Fibroblast of pulmonary artery (primary cell): ENCODE measurements around the gene NCKAP5L.
"Not testable (repeated sequence)": the region's sequence is repeated elsewhere in the genome, so short reads cannot be mapped to it uniquely, and the experiment has no call there.

Experiments
- DNase-seq: peaks from one replicate; pipeline ENCODE4 v3.0.0-alpha.2; 2010; ENCODE audit warnings: low read depth
- H3K4me3 ChIP-seq: replicated peaks from 2 replicates; pipeline ENCODE4 v1.5.1; 2011; ENCODE audit warnings: low read depth, mild to moderate bottlenecking, control low read depth, low read length, moderate library complexity
- TF ChIP-seq, protein P1 (sequence below): IDR thresholded peaks from 2 replicates; pipeline ENCODE4 v1.5.1; 2011; ENCODE audit warnings: mild to moderate bottlenecking, control low read depth, low read length, inconsistent platforms; ENCODE audit errors: missing control alignments

Gene NCKAP5L

DNA sequence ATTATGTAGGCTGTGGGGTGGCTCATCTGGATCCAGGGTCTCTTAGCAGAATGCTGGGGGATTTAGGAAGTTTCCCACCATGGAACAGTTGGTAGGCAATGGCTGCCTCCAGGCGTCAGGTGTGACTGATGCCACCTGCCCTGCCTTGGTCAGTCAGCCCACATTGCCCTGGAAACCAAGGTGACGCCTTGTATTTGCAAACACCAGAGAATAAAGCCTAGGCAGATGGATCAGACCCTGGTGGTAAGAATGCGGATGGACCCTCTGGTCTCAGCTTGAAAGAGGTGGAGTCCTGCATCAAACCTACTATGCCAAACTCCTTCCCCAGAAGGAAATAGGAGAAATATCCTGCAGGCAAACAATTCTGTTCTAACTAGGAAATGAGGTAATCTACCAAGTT is 38.2 kb downstream of the NCKAP5L start:
- TF ChIP-seq, protein P1, sequence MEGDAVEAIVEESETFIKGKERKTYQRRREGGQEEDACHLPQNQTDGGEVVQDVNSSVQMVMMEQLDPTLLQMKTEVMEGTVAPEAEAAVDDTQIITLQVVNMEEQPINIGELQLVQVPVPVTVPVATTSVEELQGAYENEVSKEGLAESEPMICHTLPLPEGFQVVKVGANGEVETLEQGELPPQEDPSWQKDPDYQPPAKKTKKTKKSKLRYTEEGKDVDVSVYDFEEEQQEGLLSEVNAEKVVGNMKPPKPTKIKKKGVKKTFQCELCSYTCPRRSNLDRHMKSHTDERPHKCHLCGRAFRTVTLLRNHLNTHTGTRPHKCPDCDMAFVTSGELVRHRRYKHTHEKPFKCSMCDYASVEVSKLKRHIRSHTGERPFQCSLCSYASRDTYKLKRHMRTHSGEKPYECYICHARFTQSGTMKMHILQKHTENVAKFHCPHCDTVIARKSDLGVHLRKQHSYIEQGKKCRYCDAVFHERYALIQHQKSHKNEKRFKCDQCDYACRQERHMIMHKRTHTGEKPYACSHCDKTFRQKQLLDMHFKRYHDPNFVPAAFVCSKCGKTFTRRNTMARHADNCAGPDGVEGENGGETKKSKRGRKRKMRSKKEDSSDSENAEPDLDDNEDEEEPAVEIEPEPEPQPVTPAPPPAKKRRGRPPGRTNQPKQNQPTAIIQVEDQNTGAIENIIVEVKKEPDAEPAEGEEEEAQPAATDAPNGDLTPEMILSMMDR: no peak
- H3K4me3 ChIP-seq: no peak overlapping the region
- no peak for DNase-seq

DNA sequence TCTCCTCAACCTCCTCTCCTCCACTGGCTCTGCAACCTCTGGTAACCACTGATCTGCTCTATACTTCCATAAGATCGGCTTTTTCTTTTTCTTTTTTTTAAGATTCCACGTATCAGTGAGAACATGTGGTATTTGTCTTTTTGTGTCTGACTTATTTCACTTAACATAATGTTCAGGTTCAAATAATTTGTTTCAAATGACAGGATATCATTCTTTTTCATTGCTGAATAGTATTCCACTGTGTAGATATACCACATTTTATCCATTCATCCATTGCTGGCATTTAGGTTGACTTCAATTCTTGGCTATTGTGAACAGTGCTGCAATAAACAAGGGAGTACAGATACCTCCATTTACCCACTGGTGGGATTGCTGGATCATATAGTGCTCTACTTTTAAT is 40.5 kb downstream of the NCKAP5L start:
- TF ChIP-seq, protein P1: no peak
- DNase-seq: no peak
- H3K4me3 ChIP-seq: no peak overlapping the region

DNA sequence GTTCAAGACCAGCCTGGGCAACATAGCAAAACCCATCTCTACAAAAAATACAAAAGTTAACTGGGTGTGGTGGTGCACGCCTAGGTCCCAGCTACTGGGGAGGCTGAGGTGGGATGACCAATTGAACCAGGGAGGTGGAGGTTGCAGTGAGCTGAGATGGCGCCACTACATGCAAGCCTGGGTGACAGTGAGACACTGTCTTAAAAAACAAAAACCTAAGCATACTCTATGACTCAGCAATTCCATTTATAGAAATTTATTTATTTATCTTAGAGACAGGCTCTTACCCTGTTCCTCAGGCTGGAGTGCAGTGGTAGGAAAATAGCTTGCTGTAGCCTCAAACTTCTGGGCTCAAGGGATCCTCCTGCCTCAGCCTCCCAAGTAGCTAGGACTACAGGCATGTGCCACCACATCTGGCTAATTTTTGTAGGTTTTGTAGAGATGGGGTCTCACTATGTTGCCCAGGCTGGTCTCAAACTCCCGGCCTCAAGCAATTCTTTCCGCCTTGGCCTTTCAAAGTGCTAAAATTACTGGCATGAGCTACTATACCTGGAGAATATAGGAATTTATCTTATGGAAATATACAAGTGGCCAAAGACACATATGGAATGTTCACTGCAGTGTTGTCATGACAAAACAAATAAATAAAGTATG is 43.3 kb downstream of the NCKAP5L start:
- TF ChIP-seq, protein P1: no peak
- DNase-seq: peak; percentile 42
- H3K4me3 ChIP-seq: no peak overlapping the region

DNA sequence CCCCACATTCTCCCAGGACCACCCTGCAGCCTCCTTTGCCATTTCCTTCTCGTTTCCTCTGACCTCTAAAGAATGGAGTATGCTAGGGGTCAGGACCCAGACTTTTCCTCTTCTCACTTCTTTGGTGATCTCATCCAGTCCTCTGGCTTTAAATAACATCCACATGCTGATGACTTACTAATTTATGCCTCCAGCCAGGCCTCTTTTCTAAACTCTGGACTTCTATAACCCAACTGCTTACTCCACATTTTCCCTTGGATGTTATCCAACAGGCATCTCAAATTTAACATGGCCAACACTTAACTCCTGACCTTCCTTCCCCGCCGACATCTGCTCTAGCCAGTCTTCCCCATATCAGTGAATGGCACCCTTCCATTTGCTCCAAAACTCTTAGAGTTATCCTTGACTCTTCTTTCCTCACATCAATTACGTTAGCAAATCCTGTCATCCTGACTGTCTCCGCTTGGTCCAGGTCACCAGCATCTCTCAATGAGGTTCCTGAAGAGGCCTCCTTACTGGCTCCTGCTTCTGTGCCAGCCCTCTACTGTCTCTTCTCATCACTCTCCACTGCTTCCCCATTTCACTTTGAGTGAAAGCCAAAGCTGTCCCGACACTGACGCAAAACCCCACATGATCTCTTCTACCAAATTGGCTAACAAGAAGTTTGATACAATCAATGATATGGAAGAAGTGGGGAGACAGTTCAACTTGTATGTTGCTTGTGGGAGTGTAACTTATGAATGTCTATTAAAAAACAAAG is 44.1 kb downstream of the NCKAP5L start:
- TF ChIP-seq, protein P1: no peak
- peak; percentile 50 for DNase-seq
- no peak overlapping the region for H3K4me3 ChIP-seq

DNA sequence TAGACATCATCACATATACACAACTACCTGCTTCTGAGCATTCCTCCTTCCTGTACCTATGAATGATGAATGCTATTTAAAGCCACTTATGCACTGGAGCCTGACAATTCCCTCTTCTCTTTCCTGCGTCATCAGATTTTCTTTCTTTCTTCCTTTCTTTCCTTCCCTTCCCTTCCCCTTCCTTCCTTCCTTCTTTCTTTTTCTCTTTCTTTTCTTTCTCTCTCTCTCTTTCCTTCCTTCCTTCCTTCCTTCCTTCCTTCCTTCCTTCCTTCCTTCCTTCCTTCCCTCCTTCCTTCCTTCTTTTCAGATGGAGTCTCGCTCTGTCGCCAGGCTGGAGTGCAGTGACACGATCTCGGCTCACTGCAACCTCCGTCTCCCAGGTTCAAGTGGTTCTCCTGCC is 47.3 kb downstream of the NCKAP5L start:
- not testable (repeated sequence) for H3K4me3 ChIP-seq, DNase-seq

DNA sequence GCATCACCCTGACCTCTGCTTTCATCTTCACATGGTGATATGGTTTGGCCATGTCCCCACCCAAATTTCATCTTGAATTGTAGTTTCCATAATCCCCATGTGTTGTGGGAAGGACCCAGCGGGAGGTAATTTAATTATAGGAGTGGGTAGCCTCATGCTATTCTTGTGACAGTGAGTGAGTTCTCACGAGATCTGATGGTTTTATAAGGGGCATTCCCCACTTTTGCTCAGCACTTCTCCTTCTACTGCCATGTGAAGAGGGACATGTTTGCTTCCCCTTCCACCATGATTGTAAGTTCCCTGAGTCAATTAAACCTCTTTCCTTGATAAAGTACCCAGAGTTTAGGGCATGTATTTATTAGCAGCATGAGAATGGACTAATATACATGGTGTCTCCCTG is 48.6 kb downstream of the NCKAP5L start:
- TF ChIP-seq, protein P1: no peak
- no peak for DNase-seq
- no peak overlapping the region for H3K4me3 ChIP-seq

DNA sequence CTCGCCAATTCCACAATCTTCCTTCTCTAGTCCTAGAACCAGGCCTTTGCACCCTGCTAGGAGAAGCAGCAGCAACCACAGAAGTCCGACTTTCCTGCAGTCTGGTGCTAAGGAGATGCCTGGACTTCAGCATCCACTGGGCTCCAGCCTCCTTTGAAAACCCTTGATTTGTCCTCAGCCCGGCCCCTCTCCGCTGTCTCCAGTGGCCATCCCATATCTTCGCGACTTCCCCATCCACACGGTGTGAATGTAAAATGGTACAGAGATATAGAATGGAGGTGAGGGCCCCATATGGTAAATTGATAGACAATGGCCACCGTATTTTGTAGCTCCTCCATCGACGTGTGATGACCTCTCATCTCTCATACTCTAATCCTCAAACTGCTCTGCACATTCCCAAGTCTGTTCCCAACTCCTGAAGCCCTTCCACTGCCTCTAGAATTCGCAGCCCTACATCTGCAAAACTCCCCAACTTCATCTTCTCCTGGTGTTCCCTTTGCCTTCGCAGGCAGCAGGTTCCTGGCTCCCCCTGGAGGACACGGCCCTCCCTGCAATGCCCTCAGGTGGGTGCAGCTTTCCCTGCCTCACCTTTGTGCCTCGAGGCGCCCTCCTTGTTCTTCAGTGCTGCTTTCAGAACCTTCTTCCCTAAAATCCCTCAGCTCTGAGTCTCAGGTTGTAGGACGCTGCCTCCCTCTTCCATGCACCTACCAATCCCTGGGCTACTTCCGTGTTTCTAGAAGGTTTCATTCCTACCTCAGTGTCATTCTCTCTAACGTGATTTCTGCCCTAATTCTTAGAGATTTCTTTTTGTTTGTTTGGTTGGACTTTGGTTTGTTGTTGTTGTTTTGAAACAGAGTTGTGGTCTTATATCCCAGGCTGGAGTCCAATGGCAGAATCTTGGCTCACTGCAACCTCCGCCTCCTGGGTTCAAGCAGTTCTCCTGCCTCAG is 50.1 kb downstream of the NCKAP5L start:
- H3K4me3 ChIP-seq: no peak overlapping the region
- DNase-seq: peak; percentile 46
- TF ChIP-seq, protein P1: peak; percentile 96
